Type B pancreatic cell (in vitro differentiated cells): ENCODE results near the gene GNB1L. TPM values are rescaled to one million over a fixed set of nuclear protein-coding genes. Genes with fewer than 3 reads are reported as not detected.

Source experiments
- DNase-seq: peaks from one replicate; pipeline ENCODE4 v3.0.0; 2021; ENCODE audit warnings: mixed read lengths; ENCODE audit not compliant: unreplicated experiment; ENCODE audit errors: extremely low spot score
- H3K27ac Mint-ChIP-seq: 2 replicates; pipeline ENCODE4 v1.8.0; 2021; ENCODE audit warnings: mild to moderate bottlenecking, mixed read lengths
- H3K27me3 Mint-ChIP-seq: 2 replicates; pipeline ENCODE4 v1.8.0; 2021; ENCODE audit warnings: mixed read lengths
- H3K36me3 Mint-ChIP-seq: 2 replicates; pipeline ENCODE4 v1.8.0; 2021; ENCODE audit warnings: mixed read lengths
- H3K4me1 Mint-ChIP-seq: one replicate; pipeline ENCODE4 v1.8.0; 2021; ENCODE audit warnings: mixed read lengths; ENCODE audit not compliant: unreplicated experiment
- H3K4me3 Mint-ChIP-seq: 2 replicates; pipeline ENCODE4 v1.8.0; 2021; ENCODE audit warnings: mild to moderate bottlenecking, mixed read lengths
- H3K9me3 Mint-ChIP-seq: 2 replicates; pipeline ENCODE4 v1.8.0; 2021; ENCODE audit warnings: mixed read lengths
- total RNA-seq: library from RNA; stranded (reverse); gene quantifications from 2 replicates; pipeline ENCODE4 v1.2.1, GENCODE V29; 2021; ENCODE audit warnings: low replicate concordance
- TF ChIP-seq, protein P1 (sequence below): fragments of 200-600 bp; sonication (generic); conservative IDR thresholded peaks from 2 replicates; pipeline ENCODE4 v1.5.0; 2021; ENCODE audit warnings: antibody characterized with exemption, mild to moderate bottlenecking

Gene GNB1L
- total RNA-seq, 1 donor from 2014 or later: 7.7 TPM

- Mint-ChIP-seq H3K27me3 (peaks cover 85% of the 10 kb centered on the region), H3K27ac (no peak overlapping the region), H3K4me3 (peak overlapping the region; percentile 31), H3K36me3 (peaks cover 4% of the 10 kb centered on the region), H3K9me3 (no peaks in the 10 kb centered on the region), H3K4me1 (peaks cover 4% of the 10 kb centered on the region)
- TF ChIP-seq, protein P1, sequence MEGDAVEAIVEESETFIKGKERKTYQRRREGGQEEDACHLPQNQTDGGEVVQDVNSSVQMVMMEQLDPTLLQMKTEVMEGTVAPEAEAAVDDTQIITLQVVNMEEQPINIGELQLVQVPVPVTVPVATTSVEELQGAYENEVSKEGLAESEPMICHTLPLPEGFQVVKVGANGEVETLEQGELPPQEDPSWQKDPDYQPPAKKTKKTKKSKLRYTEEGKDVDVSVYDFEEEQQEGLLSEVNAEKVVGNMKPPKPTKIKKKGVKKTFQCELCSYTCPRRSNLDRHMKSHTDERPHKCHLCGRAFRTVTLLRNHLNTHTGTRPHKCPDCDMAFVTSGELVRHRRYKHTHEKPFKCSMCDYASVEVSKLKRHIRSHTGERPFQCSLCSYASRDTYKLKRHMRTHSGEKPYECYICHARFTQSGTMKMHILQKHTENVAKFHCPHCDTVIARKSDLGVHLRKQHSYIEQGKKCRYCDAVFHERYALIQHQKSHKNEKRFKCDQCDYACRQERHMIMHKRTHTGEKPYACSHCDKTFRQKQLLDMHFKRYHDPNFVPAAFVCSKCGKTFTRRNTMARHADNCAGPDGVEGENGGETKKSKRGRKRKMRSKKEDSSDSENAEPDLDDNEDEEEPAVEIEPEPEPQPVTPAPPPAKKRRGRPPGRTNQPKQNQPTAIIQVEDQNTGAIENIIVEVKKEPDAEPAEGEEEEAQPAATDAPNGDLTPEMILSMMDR: peak; percentile 65
- DNase-seq: no peak
Observed at GRCh38 chr22:19766511-19767426, 87.9 kb downstream of the GNB1L start.

GRCh38 chr22:19766240-19766510 lies 88.5 kb downstream of the GNB1L start:
- TF ChIP-seq, protein P1: no peak
- H3K9me3 Mint-ChIP-seq: no peaks in the 10 kb centered on the region

DNA sequence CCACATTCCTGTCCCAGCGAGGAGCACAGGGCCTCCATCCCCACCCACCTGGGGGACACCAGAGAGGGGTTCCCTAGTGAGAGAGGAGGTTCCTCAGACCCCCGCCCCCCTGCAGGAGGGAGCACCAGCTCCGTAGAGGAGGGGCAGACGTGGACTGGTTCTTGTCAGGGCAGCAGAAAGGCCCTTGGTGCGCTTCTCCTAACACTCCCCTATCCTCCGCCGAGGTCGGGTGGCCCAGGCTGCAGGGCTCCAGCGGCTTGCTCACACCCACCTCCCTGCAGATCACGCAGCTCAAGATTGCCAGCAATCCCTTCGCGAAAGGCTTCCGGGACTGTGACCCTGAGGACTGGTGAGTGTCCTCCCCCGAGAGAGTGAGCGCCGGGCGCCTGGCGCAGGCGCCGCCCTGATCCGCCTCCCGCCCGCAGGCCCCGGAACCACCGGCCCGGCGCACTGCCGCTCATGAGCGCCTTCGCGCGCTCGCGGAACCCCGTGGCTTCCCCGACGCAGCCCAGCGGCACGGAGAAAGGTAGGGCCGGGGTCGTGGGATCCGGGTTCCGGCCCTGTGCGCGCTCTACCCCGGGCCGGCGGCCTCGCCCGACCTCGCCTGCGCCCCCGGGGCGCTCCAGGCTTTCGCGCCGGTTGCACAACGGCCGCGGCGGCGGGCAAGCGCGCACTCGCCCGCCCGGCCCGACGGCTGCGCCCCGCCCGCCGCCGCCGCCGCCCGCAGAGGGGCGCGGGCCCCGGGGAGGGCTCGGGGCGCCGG lies 89.0 kb downstream of the GNB1L start:
- TF ChIP-seq, protein P1: no peak
- DNase-seq: no peak
- H3K9me3 Mint-ChIP-seq: no peaks in the 10 kb centered on the region
- peaks cover 78% of the 10 kb centered on the region for H3K27me3 Mint-ChIP-seq
- peak overlapping the region; percentile 78 for H3K4me3 Mint-ChIP-seq
- H3K36me3 Mint-ChIP-seq: peaks cover 4% of the 10 kb centered on the region
- H3K27ac Mint-ChIP-seq: no peak overlapping the region
- peaks cover 8% of the 10 kb centered on the region for H3K4me1 Mint-ChIP-seq

More at GRCh38 chr22:19766240-19766510, 88.5 kb downstream of the GNB1L start:
- no peak for DNase-seq
- Mint-ChIP-seq H3K36me3 (peaks cover 4% of the 10 kb centered on the region), H3K4me3 (no peak overlapping the region), H3K27ac (no peak overlapping the region), H3K4me1 (peaks cover 8% of the 10 kb centered on the region), H3K27me3 (peaks cover 83% of the 10 kb centered on the region)

DNA sequence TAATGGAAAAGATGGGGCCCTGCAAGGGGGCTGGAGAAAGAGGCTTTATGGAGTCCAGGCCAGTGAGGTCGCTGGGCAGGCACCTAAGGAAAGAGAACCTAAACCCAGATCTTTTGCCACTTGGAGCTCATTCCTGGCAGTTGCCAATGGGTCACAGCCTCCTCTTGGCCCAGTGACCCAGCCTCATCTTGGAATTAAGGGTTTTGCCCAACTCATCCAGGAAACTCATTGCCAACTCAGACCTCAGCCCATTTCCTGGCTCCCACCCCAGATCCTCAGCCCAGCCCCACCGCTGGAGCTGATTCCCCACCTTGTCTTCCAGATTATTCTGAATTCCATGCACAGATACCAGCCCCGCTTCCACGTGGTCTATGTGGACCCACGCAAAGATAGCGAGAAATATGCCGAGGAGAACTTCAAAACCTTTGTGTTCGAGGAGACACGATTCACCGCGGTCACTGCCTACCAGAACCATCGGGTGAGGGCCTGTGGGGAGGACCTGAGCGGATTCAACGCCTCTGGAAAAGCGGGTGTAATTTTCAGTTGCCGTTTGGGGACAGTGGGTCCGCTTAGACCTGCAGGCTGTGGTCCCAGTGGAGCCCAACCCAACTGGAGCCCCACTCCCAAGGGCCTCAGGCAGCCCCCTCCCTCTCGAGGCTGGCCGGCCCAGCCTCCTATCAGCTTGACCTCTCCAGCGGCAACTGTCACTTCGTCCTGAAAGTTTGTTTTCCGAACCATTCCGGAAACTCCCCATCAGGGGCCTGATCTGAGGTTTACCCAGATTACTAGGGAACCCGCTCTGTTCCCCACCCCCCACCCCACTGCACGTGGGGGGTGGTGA lies 89.8 kb downstream of the GNB1L start:
- TF ChIP-seq, protein P1: no peak
- peak overlapping the region; percentile 61 for H3K4me3 Mint-ChIP-seq
- H3K27me3 Mint-ChIP-seq: peaks cover 76% of the 10 kb centered on the region
- no peak overlapping the region for H3K27ac Mint-ChIP-seq
- peaks cover 13% of the 10 kb centered on the region for H3K4me1 Mint-ChIP-seq
- H3K9me3 Mint-ChIP-seq: no peaks in the 10 kb centered on the region
- DNase-seq: no peak
- H3K36me3 Mint-ChIP-seq: peaks cover 4% of the 10 kb centered on the region

DNA sequence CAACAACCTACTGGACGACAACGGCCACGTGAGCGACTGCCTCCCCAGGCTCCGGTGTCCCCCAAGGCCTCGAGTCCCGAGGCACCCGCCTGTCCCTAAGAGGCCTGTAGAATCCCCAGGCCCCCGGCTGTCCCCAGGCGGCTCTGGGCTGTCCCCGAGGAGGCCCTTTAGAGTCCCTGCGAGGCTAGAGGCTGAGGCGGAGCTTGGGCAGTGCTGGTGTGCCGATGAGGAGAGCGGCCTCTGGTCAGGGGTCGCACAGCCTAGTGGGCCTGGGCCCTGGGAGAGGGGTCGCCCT lies 90.4 kb downstream of the GNB1L start:
- peaks cover 4% of the 10 kb centered on the region for H3K36me3 Mint-ChIP-seq
- TF ChIP-seq, protein P1: no peak
- no peak overlapping the region for H3K27ac Mint-ChIP-seq
- H3K4me3 Mint-ChIP-seq: no peak overlapping the region
- H3K4me1 Mint-ChIP-seq: peaks cover 18% of the 10 kb centered on the region
- H3K9me3 Mint-ChIP-seq: no peaks in the 10 kb centered on the region
- no peak for DNase-seq
- H3K27me3 Mint-ChIP-seq: peaks cover 76% of the 10 kb centered on the region
